Measurements from ENCODE around the gene HSD17B12. TPM values are rescaled to one million over a fixed set of nuclear protein-coding genes. Genes with fewer than 3 reads are reported as not detected.

The HSD17B12 gene
- total RNA-seq, 1 experiment from 2014 or later = 106 TPM

- intact Hi-C loops (cut with micrococcal nuclease; ENCODE audit: unreplicated experiment) = no loop called here
- in situ Hi-C loops (cut with HindIII; ENCODE audit: low pct_unique_long_range_greater_than_20kb, low sequenced_read_pairs) = no loop called here
- CTCF ChIA-PET = no interaction called here
- no peaks in the 10 kb centered on the region for H3K9me3 ChIP-seq (ENCODE audit: control insufficient read depth, insufficient read depth, low read depth, low read length)
- BruUV-seq (replicated peaks) = no TSS peak
- H3K27ac ChIP-seq (ENCODE audit: low read length) = no peak overlapping the region
- TF ChIP-seq TCF7L2 (IDR thresholded peaks at IDR 0.05; ENCODE audit: low read depth, low read length) = no peak
- TF ChIP-seq, protein P1, sequence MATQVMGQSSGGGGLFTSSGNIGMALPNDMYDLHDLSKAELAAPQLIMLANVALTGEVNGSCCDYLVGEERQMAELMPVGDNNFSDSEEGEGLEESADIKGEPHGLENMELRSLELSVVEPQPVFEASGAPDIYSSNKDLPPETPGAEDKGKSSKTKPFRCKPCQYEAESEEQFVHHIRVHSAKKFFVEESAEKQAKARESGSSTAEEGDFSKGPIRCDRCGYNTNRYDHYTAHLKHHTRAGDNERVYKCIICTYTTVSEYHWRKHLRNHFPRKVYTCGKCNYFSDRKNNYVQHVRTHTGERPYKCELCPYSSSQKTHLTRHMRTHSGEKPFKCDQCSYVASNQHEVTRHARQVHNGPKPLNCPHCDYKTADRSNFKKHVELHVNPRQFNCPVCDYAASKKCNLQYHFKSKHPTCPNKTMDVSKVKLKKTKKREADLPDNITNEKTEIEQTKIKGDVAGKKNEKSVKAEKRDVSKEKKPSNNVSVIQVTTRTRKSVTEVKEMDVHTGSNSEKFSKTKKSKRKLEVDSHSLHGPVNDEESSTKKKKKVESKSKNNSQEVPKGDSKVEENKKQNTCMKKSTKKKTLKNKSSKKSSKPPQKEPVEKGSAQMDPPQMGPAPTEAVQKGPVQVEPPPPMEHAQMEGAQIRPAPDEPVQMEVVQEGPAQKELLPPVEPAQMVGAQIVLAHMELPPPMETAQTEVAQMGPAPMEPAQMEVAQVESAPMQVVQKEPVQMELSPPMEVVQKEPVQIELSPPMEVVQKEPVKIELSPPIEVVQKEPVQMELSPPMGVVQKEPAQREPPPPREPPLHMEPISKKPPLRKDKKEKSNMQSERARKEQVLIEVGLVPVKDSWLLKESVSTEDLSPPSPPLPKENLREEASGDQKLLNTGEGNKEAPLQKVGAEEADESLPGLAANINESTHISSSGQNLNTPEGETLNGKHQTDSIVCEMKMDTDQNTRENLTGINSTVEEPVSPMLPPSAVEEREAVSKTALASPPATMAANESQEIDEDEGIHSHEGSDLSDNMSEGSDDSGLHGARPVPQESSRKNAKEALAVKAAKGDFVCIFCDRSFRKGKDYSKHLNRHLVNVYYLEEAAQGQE (IDR thresholded peaks at IDR 0.05; ENCODE audit: insufficient read depth in 1 of 2, low read depth in 2 of 2, low read length in 1 of 2) = no peak
- DNase-seq (ENCODE audit: low read depth, low spot score) = no peak
- no peak overlapping the region for H3K4me3 ChIP-seq (ENCODE audit: low read depth in 2 of 2, low read length in 2 of 2)
- POLR2A ChIA-PET = no interaction called here
- H3K27me3 ChIP-seq (ENCODE audit: control insufficient read depth, insufficient read depth, low read length) = peaks cover 14% of the 10 kb centered on the region
- no peak; the same call in 1 of the 2 replicates for ATAC-seq
- H3K36me3 ChIP-seq (ENCODE audit: control insufficient read depth, insufficient read depth, low read length) = no peaks in the 10 kb centered on the region
- H3K4me1 ChIP-seq (ENCODE audit: control insufficient read depth, insufficient read depth, low read length) = no peaks in the 10 kb centered on the region
Measured at GRCh38 chr11:43868852-43869567, 188.5 kb downstream of the HSD17B12 start.

GRCh38 chr11:43871051-43871450, 190.5 kb downstream of the HSD17B12 start:
- POLR2A ChIA-PET = interaction anchor here (0.6 kb wide), 1 partner anchor 11 kb away, joined by 3 read pairs; no protein-coding TSS in a partner anchor
- no peak overlapping the region for H3K4me3 ChIP-seq (ENCODE audit: low read depth in 2 of 2, low read length in 2 of 2)
- no peaks in the 10 kb centered on the region for H3K4me1 ChIP-seq (ENCODE audit: control insufficient read depth, insufficient read depth, low read length)
- CTCF ChIA-PET = no interaction called here
- H3K27ac ChIP-seq (ENCODE audit: low read length) = no peak overlapping the region
- H3K36me3 ChIP-seq (ENCODE audit: control insufficient read depth, insufficient read depth, low read length) = no peaks in the 10 kb centered on the region
- DNase-seq (ENCODE audit: low read depth, low spot score) = no peak
- intact Hi-C loops (cut with micrococcal nuclease; ENCODE audit: unreplicated experiment) (no loop called here), in situ Hi-C loops (cut with HindIII; ENCODE audit: low pct_unique_long_range_greater_than_20kb, low sequenced_read_pairs) (no loop called here)
- no TSS peak for BruUV-seq (replicated peaks)
- no peak for ATAC-seq
- TF ChIP-seq, protein P1 (IDR thresholded peaks at IDR 0.05; ENCODE audit: insufficient read depth in 1 of 2, low read depth in 2 of 2, low read length in 1 of 2) = no peak
- TF ChIP-seq SIN3A (IDR thresholded peaks at IDR 0.05; ENCODE audit: borderline replicate concordance, insufficient read depth, low read depth, low read length) (no peak), POLR2AphosphoS5 (IDR thresholded peaks at IDR 0.05; ENCODE audit: low read depth, low read length) (no peak), TCF7L2 (IDR thresholded peaks at IDR 0.05; ENCODE audit: low read depth, low read length) (no peak)
- TF ChIP-seq, protein P2, sequence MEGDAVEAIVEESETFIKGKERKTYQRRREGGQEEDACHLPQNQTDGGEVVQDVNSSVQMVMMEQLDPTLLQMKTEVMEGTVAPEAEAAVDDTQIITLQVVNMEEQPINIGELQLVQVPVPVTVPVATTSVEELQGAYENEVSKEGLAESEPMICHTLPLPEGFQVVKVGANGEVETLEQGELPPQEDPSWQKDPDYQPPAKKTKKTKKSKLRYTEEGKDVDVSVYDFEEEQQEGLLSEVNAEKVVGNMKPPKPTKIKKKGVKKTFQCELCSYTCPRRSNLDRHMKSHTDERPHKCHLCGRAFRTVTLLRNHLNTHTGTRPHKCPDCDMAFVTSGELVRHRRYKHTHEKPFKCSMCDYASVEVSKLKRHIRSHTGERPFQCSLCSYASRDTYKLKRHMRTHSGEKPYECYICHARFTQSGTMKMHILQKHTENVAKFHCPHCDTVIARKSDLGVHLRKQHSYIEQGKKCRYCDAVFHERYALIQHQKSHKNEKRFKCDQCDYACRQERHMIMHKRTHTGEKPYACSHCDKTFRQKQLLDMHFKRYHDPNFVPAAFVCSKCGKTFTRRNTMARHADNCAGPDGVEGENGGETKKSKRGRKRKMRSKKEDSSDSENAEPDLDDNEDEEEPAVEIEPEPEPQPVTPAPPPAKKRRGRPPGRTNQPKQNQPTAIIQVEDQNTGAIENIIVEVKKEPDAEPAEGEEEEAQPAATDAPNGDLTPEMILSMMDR (IDR thresholded peaks at IDR 0.05) = no peak
- peaks cover 21% of the 10 kb centered on the region for H3K27me3 ChIP-seq (ENCODE audit: control insufficient read depth, insufficient read depth, low read length)
- H3K9me3 ChIP-seq (ENCODE audit: control insufficient read depth, insufficient read depth, low read depth, low read length) = no peaks in the 10 kb centered on the region

Data from Panc1 (cell line).